ENCODE measurements around the gene TUSC2. TPM values are rescaled to one million over a fixed set of nuclear protein-coding genes. Genes with fewer than 3 reads are reported as not detected.
A peak's percentile ranks its signal among the peaks of the same experiment; 100 is the strongest.

The TUSC2 gene
- total and polyA plus RNA-seq, 10 of the 15 experiments (the other 5 are each of a cell fraction or from before 2014, with no cell fraction given): 4.0 to 73.8 (median 34.3) TPM

- ChIA-PET RAD21 (ENCODE audit: unreplicated experiment) (interaction anchor here (1.2 kb wide), 1 partner anchor 14 kb away, joined by 3 read pairs; no protein-coding TSS in a partner anchor), CTCF (interaction anchor here (1.2 to 5.1 kb wide), 3 partner anchors 14 to 96 kb away, joined by 3 to 72 read pairs (median 4); partner anchors contain the start of genes RASSF1 and ZMYND10), POLR2A (interaction anchor here (0.7 to 2.0 kb wide), 3 partner anchors 12 to 18 kb away, joined by 3 to 8 read pairs (median 5); partner anchors contain the start of gene RASSF1), SMC1A (ENCODE audit: uncharacterized antibody, unreplicated experiment) (interaction anchor here (1.2 kb wide), 1 partner anchor 15 kb away, joined by 3 read pairs; no protein-coding TSS in a partner anchor)
- H3K27me3 ChIP-seq (replicated peaks in 1 of 2; ENCODE audit: control insufficient read depth in 2 of 2, insufficient read depth in 2 of 2, low read length in 1 of 2): no peaks in the 10 kb centered on the region
- ATAC-seq: no peak
- H3K36me3 ChIP-seq (ENCODE audit: control insufficient read depth in 2 of 2, insufficient read depth in 2 of 2, low read length in 1 of 2): peaks cover 2 to 4% of the 10 kb centered on the region in 2 experiments; a peak in 2 of 4 replicates
- BruUV-seq (replicated peaks): no TSS peak
- TF ChIP-seq MTA3 (IDR thresholded peaks at IDR 0.05; ENCODE audit: borderline replicate concordance, low read length) (no peak), POLR2AphosphoS5 (IDR thresholded peaks at IDR 0.05; ENCODE audit: low read length) (no peak), LARP7 (IDR thresholded peaks at IDR 0.05) (no peak), HDAC6 (IDR thresholded peaks at IDR 0.05; ENCODE audit: unreplicated experiment) (no peak), BACH1 (IDR thresholded peaks at IDR 0.05; ENCODE audit: borderline replicate concordance) (no peak), JUNB (IDR thresholded peaks at IDR 0.05) (no peak), ZSCAN29 (IDR thresholded peaks at IDR 0.05) (no peak), CBFB (IDR thresholded peaks at IDR 0.05; ENCODE audit: low read depth) (no peak), CREM (IDR thresholded peaks at IDR 0.05; ENCODE audit: low read depth) (no peak), IKZF2 (IDR thresholded peaks at IDR 0.05) (no peak)
- H3K27ac ChIP-seq (ENCODE audit: control insufficient read depth, insufficient read depth): peak within 1 kb of the TSS; percentile 88
- peak within 1 kb of the TSS; percentile 92 for H2AFZ ChIP-seq (ENCODE audit: control insufficient read depth, low read depth, low read length)
- DNase-seq (ENCODE audit: low read depth, low spot score): no peak
- H3K4me2 ChIP-seq (ENCODE audit: control insufficient read depth, insufficient read depth): peak within 1 kb of the TSS; percentile 64
- peaks cover 15% of the 10 kb centered on the region for H3K79me2 ChIP-seq (ENCODE audit: control insufficient read depth, insufficient read depth, low read length)
- WGBS (ENCODE audit: insufficient coverage, insufficient replicate concordance, low lambda C conversion rate, missing lambda C conversion rate): 91% methylated on average over 30 of the region's 31 CpGs
- no peaks in the 10 kb centered on the region for H4K20me1 ChIP-seq (ENCODE audit: control insufficient read depth, insufficient read depth)
- H3K9me3 ChIP-seq (replicated peaks; ENCODE audit: control insufficient read depth, insufficient read depth, low read length): no peaks in the 10 kb centered on the region
- in situ Hi-C loops (cut with MboI): no loop called here
- no peak for FAIRE-seq
- H3K4me1 ChIP-seq (ENCODE audit: control insufficient read depth, insufficient read depth, low read length): peaks cover 17% of the 10 kb centered on the region
- H3K4me3 ChIP-seq: peak within 1 kb of the TSS; percentile 70
- intact Hi-C loops (cut with micrococcal nuclease; ENCODE audit: unreplicated experiment): no loop called here
- peak within 1 kb of the TSS; percentile 83 for H3K9ac ChIP-seq (ENCODE audit: control insufficient read depth, insufficient read depth, low read length)
Measured at GRCh38 chr3:50322386-50323091, 5.5 kb downstream of the TUSC2 start, which contains the start of gene HYAL2. Gene HYAL2 (minus strand): TSS chr3:50322745. CDS start chr3:50320489, 2,256 bp downstream.
